ENCODE results near the gene LAMA5. TPM values are rescaled to one million over a fixed set of nuclear protein-coding genes. Genes with fewer than 3 reads are reported as not detected.

The LAMA5 gene
- total and polyA plus RNA-seq, 2 of the 8 experiments (the other 6 are each of a cell fraction or from before 2014, with no cell fraction given) = 34.4 to 225 TPM

GRCh38 chr20:62300319-62300718 lies 66.8 kb downstream of the LAMA5 start:
- Histone ChIP-seq H3K14ac (ENCODE audit: insufficient read length) (no peak overlapping the region), H3K18ac (ENCODE audit: extremely low read depth, low read length) (no peak overlapping the region), H4K8ac (ENCODE audit: extremely low read depth, insufficient read depth, low read length) (no peak overlapping the region; the same call in 1 of the 2 replicates), H2BK5ac (ENCODE audit: low read depth, low read length) (no peak overlapping the region), H3K27me3 (replicated peaks in 1 of 4; ENCODE audit: control insufficient read depth in 3 of 4, extremely low read depth in 1 of 4, insufficient read depth in 3 of 4, low read length in 3 of 4) (no peaks in the 10 kb centered on the region), H3K56ac (replicated peaks; ENCODE audit: insufficient read length, low read depth, low read length) (no peak overlapping the region), H3K79me1 (ENCODE audit: low read depth, low read length) (peaks cover 14% of the 10 kb centered on the region), H2AK5ac (ENCODE audit: low read depth, low read length) (no peak overlapping the region), H3K4me2 (ENCODE audit: insufficient read depth in 1 of 2, low read depth in 2 of 2, low read length in 2 of 2) (no peak overlapping the region), H4K20me1 (replicated peaks in 1 of 2; ENCODE audit: control insufficient read depth in 1 of 2, insufficient read depth in 2 of 2, low read length in 2 of 2) (peaks cover 19 to 25% of the 10 kb centered on the region in 2 experiments), H2BK20ac (ENCODE audit: low read length) (no peak overlapping the region), H3K4ac (replicated peaks; ENCODE audit: insufficient read length, low read depth, low read length) (no peak overlapping the region), H3K27ac (ENCODE audit: low read depth, low read length) (no peak overlapping the region), H3K23ac (ENCODE audit: insufficient read length) (no peak overlapping the region), H2BK15ac (ENCODE audit: low read length) (no peak overlapping the region), H3K9me3 (ENCODE audit: insufficient read depth in 2 of 2, low read depth in 1 of 2, low read length in 1 of 2) (no peaks in the 10 kb centered on the region), H3K79me2 (ENCODE audit: control insufficient read depth in 1 of 2, insufficient read depth in 2 of 2, low read length in 2 of 2) (peaks cover 18 to 23% of the 10 kb centered on the region in 2 experiments; a peak in 3 of 4 replicates), H3K23me2 (ENCODE audit: low read depth, low read length) (peaks cover 10% of the 10 kb centered on the region; the same call in 1 of the 2 replicates), H4K5ac (ENCODE audit: insufficient read length, low read depth, low read length) (no peak overlapping the region), H2AFZ (ENCODE audit: low read length) (no peak overlapping the region), H2BK120ac (replicated peaks; ENCODE audit: low read depth, low read length) (no peak overlapping the region), H4K91ac (replicated peaks; ENCODE audit: insufficient read length, low read length) (no peak overlapping the region), H3K36me3 (ENCODE audit: control insufficient read depth in 2 of 4, insufficient read depth in 4 of 4, low read length in 3 of 4) (peaks cover 6 to 19% (median 9%) of the 10 kb centered on the region in 4 experiments; a peak in 5 of 8 replicates), H3K9ac (replicated peaks in 1 of 4; ENCODE audit: extremely low read depth in 1 of 4, low read depth in 3 of 4, low read length in 3 of 4) (no peak overlapping the region), H3K4me1 (replicated peaks in 1 of 4; ENCODE audit: control insufficient read depth in 3 of 4, insufficient read depth in 4 of 4, low read length in 3 of 4) (peaks cover 0 to 9% (median 4%) of the 10 kb centered on the region in 4 experiments; a peak in 5 of 7 replicates), H2BK12ac (ENCODE audit: low read depth, low read length) (no peak overlapping the region), H3K4me3 (ENCODE audit: extremely low read depth in 1 of 4, insufficient read depth in 2 of 4, low read depth in 3 of 4, low read length in 4 of 4) (no peak overlapping the region)
- ChIA-PET CTCF (ENCODE audit: partially characterized antibody) (interaction anchor here (0.9 to 2.1 kb wide), 10 partner anchors 9 to 82 kb away, joined by 3 to 9 read pairs (median 5); no protein-coding TSS in a partner anchor), POLR2A (ENCODE audit: partially characterized antibody) (interaction anchor here (0.7 to 14.6 kb wide), 6 partner anchors 9 to 90 kb away, joined by 3 to 170 read pairs (median 4); partner anchors contain the start of gene LAMA5)
- DNase-seq (ENCODE audit: low read depth in 1 of 2, low spot score in 2 of 2) = no peak
- TF ChIP-seq CBX8 (IDR thresholded peaks at IDR 0.05; ENCODE audit: borderline replicate concordance, low read depth, low read length) (no peak), RAD21 (IDR thresholded peaks at IDR 0.05 in 1 of 2, conservative IDR thresholded peaks at IDR 0.05 in 1 of 2; ENCODE audit: low read depth in 2 of 2, low read length in 2 of 2) (no peak), POLR2AphosphoS5 (IDR thresholded peaks at IDR 0.05; ENCODE audit: low read depth, low read length) (no peak), CHD1 (IDR thresholded peaks at IDR 0.05; ENCODE audit: low read depth, low read length) (no peak), TEAD4 (IDR thresholded peaks at IDR 0.05; ENCODE audit: low read depth, low read length) (no peak), JUN (IDR thresholded peaks at IDR 0.05; ENCODE audit: low read depth, low read length) (no peak), ATF2 (IDR thresholded peaks at IDR 0.05; ENCODE audit: low read length) (no peak)
- FAIRE-seq = no peak
- 83% methylated on average over 11 of the region's 11 CpGs; no CpG with 5 or more reads in 1 of the 2 experiments for WGBS, 2 experiments (ENCODE audit: extremely low coverage in 1 of 2, insufficient coverage in 1 of 2, insufficient read length in 1 of 2, insufficient replicate concordance in 2 of 2, low coverage in 1 of 2, low lambda C conversion rate in 2 of 2, missing lambda C conversion rate in 1 of 2)

Measured in H1 (cell line).